Cerebellar nuclear complex (tissue), 1 donor: ENCODE measurements around the gene PITX1.
"Not testable (repeated sequence)": the region's sequence is repeated elsewhere in the genome, so short reads cannot be mapped to it uniquely, and the experiment has no call there.

Experiments
- DNase-seq, 2 experiments: peaks; one replicate each; lab custom pipeline; 2025; lab: John Stamatoyannopoulos, UW

The PITX1 gene

DNA sequence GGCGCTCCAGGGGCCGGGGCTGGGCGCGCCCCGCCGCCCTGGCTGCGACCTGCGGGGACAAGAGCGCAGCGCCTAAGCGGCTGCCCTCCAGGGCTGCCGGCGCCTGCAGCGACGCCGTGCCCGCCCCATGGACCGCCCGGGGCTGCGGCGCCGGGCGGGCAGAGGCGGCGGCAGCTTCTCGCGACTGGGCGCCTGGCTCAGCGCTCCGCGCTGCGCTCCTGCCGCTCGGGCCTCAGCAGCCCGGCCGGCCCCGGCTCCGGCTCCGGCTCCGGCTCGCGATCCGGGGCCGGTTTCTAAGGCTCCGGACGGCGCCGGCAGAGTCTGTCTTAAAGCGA is at the start of gene PITX1:
Gene PITX1 (minus strand): TSS at position 328 of the 335 bp plus-strand sequence. CDS start 347 bp downstream, outside the sequence.
- DNase-seq: no peak

DNA sequence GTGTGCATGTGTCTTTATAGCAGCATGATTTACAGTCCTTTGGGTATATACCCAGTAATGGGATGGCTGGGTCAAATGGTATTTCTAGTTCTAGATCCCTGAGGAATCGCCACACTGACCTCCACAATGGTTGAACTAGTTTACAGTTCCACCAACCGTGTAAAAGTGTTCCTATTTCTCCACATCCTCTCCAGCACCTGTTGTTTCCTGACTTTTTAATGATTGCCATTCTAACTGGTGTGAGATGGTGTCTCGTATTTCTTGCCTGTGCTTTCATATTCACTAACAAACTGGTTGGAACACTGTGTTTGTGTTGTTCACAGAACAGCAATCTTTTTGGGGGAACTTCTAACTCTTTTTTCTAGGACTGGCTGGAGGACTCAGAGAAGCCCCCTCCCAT is 49.3 kb upstream of the PITX1 start:
- not testable (repeated sequence) for DNase-seq

DNA sequence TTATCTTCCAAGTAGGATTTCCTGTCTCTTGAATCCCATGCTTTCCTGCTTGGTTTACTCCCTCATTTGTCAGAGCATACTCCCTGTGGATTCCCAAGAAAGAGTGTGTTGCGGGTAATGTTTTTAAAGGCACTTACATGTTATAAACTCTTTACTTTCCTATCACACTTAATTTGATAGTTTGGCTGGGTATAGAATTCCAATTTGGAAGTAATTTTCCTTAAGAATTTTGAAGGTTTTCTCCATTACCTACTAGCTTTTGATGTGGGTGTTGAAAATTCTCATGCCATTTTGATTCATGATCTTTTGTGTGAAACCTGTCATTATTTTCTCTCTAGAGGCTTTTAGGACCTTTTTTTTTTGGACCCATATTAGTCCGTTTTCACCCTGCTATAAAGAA is 47.2 kb upstream of the PITX1 start:
- DNase-seq: no peak

DNA sequence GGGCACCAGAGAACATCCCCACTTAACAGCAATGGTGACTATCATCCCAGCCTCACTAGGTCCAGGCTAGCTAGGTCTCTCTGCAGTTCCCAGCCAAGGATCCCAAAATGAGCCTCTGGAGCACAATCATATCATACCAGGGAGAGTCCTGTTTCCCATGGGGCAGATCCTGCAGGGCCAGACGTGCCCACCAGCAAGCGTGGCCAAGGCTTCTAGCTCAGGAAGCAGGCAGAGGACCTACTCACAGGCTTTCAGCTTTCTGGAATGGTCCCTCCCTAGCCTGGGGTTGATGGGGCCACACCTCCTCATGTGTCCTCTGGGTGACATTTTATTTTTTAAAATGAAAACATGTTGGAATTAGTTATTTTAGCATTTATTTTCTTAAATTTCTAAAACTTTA is 45.7 kb upstream of the PITX1 start:
- no peak for DNase-seq

DNA sequence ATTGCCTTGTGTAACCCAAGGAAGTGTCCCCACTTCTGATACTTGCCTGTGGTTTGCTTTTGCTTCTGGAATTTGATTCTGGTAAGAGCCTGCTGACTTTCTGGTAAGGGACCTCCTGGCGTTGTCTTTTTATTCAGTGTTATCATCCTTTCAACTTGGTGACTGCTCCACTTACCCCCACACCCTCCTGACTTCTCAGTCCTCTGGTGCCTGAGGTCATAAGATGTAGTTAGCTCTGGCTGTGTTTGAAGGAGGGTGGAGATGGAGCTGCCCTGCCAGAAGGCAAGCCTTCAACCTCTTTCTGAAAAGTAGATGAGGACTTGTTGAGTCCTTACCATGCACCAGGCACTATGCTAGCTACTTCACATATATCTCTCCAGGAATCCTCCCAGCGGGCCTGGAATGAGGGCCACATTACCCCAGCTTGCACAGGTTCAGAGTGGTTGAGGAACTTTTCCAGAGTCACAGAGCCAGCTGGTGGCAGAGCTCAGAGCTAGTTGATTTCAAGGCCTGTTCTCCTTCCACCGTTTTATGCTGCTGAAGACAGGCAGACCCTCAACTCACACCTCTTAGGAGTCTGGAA is 45.2 kb upstream of the PITX1 start:
- DNase-seq: no peak

DNA sequence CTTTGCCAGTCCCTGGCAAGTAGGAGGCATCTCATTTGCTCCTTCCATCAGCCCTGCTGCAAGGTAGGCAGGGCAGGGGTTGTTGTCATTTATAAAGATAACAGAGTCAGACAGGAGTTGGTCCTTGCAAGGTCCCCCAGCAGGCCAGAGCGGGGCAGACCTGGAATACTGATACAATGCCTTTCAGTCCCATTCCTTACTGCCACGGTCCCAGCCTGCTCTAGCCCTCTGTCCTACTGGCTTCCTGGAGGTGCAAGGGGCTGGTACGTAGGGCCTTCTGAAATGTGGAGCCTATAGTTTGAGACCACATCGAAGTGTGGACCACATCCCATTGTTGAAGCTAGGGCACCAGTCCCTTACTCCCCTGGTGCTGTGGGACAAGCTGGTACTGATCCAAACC is 42.8 kb upstream of the PITX1 start:
- DNase-seq: no peak

DNA sequence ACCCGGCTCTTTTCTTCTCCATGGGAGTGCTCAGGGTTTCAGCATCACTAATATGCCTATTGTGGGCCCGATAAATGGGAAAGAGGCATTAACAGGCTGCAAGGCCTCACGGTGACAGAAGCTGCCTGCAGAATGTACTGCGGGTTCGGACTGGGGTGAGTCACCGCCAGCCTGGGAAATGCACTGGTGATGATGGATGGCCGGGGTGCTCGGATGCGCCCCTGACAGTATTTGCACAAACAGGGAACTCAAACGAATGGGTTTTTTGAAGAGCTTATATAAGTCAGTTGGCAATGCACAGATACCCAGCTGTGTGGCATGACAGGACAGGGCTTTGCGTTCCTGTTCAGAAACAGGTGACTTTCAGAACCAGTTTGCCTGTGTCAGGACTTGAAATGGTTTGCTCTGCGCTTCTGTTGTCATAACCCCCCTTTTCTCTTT is 42.0 kb upstream of the PITX1 start:
- no peak for DNase-seq

DNA sequence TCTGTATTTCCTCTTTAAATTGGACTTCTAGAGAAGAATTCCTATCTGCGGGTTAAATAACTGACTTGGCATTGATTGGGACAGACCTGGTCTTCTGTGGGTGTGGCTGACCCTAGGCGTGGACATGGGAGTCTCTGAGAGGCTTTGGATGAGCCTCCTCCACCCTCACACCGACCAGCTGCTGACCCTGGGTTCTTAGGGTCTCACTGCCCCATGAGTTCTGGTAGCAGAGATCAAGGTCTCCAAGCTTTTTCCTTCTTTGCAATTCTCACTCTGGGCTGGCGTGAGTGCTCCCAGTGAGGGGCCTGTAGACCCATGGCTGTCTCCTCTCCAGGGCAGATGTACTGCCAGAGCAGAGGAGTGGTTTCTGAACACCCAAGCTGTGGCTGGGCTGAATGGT is 41.6 kb upstream of the PITX1 start:
- no peak for DNase-seq

DNA sequence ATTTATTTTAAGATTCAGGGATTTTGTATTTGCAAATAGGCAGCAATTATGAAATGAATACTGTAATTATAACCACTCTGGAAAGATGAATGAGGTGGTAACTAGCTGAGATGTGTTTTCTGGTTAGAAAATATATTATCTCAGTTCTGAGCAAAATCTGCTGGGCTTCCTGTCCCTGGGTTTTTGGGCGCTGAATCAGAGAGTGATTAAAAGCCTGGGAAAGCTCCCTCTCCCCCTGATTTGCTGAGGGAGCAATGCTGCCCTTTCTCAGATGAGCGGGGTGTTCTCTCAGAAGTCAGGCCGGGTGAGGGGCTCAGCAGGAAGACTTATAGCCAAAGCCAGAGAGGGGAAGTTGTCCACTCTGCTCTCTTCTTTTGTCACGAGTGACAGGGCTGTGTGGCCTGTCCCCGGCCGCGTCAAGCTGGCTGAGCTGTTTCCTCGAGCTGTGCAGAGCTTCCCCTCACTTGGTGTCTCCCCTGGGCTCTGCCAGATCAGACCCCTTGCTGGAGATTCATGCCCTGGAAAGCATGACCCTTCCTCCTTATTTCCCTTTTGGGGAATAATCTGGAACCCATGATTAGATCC is 39.8 kb upstream of the PITX1 start:
- no peak for DNase-seq

DNA sequence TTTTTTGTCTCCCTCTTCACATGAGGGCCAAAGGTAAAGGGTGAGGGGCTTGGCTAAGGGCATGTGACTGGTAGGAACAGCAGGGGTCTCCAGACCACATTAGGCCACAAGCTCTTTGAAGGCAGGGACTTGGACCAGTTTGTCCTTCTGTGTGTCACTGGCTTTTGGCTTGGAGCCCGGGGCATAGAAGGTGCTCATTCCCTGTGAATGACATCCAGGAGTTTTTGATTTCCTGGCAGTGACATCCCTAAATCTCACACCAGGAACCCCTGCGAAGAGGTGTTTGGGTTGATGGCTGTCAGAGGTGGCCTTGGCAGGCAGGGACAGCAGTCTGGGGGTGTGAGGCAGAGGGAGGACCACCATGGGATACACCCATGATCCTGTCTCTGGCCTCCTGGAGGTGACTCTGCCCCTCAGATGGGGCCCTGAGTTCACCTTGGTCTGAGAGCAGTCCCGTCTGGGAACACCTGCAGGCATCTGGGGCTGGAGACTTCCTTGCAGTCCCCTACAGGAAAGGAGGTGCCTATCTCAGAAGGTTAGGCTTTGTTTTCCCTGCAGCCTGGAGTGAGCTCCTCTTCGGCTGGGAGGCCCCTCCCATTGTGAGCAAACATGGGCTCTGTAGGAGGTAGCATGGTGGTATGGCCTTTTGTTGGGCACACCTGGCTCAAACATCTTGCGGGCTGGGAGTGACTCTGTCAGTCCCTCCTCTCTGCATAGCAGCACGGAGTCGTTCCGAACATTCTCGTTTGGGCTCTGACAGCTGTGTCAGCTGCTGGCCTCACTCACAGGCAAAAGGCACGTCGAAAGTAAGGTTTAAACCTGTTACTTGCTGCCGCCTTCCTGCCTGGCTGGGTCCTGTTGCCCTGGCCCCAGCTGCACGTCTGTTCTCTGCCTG is 38.6 kb upstream of the PITX1 start:
- no peak for DNase-seq

DNA sequence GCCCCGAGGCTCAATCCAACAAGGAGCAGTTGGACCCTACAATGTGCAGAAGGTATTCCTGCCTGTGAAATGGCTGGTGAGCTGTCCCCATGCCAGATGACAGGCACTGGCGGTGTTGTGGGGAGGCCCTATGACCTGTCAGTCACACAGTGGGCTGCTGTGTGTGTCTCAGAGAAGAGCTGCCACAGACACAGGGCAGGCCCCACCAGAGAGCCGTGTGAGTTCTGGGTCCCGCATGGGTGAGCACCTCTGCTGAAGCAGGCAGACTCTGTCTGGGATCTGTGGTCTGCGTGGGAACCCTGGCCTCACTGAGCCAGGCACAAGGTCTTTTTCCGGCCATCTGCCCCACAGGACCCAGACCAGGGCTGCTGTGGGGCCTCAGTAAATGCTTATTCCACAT is 37.3 kb upstream of the PITX1 start:
- DNase-seq: no peak

DNA sequence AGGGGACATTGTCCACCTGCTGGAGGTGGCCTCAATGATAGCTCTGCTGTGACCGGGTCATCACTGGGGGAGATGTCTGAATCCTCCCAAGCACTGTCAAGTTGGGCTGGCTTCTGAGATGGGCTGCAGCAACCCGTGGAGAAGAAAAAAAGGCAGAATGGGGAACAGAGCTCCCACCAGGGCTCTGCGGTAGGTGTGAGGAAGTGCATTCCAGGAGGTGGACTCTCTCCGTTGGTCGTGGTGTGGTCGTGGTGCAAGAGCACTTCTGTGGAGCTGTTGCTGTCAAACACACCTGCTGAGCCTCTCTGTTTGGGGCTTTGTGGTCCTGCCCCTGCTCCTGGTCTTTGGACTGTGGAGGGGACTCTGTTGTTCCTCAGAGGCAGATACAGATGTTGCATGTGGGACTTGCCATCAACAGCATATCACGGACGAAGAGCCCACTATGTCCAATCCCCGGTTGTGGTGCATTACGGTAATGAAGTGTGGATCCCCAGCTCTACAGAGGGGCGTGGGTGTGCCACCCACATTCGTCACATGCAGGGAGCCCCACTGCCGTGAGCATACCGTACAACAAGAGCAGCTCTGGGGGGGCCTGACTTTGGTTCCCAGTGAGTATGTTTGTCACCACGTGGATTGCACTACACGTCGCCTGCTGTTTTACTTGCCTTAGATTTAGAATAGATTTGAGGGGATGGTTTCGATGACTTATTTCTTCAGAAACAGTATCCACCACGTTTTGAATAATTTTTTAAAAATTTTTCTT is 36.0 kb upstream of the PITX1 start:
- DNase-seq: no peak

DNA sequence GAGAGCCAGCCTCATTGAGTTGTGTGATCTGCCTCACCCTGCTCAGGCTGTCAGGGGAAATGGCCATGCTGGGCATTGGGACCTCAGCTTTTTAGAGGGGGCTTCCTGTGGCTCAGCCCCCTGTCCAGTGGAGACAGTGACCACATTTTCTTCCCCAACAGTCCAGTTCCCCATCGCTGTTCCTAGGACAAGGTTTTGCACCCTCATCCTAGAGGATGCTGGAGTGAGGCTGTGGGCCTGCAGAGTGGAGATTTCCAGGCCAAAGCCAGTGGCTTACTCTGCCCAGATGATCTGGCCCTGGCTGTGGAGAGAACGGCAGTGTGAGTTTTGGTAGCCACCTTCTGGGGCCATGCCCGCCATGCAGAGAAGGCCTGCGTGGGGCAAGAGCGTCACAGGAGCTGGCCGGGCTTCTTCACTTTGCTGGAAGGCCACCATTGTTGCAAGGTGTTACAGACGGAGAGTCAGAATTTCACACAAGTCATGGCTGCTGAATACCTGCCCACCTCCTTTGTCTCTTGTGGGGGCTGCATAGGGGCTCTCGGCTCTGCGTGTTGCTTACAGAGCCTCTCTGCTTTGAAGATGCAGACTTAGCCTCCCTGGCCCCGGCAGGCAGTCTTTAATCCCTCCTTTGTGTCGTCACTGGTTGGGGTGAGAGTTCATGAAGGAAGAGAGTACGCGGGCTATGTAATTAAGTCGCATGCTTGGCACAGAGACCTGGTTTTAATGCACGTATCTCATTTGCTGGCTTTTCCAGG is 35.2 kb upstream of the PITX1 start:
- no peak for DNase-seq

DNA sequence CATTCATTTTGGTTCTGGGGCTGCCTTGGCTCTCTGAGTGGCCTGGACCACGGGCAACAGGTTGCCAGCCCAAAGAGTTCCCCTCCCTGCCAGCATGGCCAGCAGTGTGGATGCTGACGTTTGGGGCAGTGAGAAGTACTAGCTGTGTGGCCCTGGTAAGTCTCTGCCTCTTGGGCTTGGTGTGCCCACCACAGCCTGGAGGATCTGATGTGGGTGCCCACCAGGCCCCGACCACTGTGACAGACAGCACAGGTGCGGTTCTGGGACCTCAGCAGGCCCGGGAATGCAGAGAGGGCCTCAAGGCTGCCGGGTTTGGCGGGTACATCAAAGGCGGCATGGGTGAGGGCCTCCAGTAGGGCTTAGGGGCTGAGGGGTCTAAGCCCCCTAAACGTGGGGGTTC is 33.6 kb upstream of the PITX1 start:
- DNase-seq: no peak

DNA sequence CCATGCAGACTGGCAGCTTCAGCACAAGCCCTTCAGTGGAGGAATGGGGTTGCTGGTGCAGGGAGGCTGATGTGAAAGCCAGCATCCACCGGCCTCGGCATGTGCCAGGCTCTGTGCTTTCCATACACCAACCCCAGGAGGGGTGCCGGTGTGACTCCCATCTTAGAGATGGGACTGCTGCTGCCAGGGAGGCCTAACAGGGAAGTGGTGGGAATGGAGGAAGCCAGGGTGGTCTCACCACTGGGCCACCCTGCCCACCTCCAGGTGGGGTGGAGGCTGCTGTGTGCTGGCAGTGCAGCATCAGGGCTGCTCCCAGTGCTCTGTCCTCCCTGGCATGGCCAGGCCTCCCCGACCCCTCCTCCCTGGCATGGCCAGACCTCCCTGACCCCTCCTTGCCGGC is 32.8 kb upstream of the PITX1 start:
- DNase-seq: no peak

DNA sequence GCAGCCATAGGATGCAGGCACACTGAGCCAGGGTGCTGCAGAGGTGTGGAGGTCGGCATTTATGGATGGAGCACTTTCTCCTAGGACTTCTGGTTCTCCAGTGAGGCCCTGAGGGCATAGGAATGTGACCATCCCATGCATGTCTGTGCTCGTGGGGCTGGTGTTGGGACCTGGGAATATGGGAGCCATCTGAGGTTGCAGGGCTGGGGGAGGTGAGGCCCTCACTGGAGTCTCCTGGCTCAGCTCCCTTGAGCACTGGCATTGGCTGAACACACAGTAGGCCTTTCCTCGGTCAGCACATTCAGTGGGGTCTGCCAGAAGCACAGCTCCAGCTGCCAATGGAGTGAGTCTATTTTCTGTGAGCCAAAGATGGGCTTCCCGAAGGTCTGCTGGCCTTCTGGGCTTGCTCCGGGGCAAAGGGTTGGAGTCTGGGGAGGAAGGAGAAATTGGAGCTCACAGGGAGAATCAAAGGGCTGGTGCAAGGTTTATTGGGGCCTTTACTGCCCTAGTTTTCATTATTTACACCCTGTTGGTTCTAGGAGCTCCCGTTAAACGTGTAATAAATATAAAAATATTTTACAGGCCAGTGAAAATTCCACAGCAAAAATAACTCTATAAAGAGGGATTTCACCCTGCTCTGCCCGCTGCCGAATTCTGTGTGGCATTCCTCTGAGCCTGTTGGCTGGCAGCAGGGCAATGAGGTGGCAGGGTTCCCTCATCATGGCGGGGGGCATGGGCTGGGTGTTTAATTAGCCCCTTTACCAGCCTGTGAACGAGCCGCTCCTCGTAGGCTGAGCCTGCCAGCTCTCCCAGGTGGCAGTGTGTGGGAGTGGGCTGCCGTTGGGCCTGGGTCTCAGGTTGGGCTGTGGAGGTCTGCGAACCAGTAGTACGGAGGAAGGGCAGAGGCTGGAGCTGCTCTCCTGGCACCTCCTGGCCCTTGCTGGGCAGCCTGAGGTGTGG is 31.6 kb upstream of the PITX1 start:
- DNase-seq: no peak

DNA sequence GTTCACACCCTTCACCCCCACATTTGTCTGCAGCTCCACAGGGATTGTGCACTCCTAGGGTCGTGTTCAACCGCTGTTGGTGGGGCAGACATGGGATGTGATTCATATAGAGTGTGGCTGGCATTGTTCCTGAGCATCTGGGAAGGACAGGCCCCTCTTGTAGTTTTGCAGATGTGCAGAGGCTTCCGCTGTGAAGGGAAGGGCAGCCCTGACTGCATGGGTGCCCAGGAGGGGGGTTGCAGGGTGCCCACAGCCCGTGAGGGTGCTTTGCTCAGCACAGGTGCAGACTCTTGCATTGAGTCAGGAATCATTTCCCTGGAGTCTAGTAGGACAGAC is 30.2 kb upstream of the PITX1 start:
- DNase-seq: no peak

DNA sequence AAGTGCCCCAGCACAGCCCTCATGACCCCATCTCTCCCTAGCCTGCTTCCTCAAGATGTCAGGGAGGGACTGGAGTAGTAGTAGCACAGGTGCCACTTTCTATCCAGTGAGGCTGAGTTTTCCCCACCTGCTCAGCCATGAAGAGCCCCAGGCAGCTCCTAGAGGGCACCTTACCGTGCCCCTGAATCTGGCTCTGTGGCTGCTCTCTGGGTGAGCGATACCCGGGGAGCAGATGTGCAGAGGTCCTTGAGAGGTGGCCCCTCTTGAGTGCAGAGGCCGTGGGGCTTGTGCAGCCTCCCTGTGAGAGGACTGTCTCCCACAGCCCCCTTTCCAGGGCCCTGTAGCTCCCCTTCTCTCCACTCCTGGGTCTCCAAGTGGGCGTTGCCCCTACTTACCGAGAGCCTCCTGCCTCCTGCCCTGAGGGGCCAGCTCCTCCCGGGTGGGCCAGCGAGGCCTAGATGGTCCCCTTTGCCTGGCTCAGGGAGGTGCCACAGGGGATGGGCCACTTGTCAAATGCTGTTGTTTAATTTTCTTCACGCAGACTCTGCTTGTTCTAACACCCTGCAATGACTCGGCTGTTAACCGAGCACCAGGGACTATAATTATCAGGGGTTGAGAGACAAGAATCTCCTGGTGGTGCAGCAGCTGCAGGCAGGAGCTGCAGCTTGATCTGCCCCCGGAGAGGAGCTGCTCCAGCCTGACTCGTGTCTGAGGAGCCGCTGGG is 29.6 kb upstream of the PITX1 start:
- no peak for DNase-seq

DNA sequence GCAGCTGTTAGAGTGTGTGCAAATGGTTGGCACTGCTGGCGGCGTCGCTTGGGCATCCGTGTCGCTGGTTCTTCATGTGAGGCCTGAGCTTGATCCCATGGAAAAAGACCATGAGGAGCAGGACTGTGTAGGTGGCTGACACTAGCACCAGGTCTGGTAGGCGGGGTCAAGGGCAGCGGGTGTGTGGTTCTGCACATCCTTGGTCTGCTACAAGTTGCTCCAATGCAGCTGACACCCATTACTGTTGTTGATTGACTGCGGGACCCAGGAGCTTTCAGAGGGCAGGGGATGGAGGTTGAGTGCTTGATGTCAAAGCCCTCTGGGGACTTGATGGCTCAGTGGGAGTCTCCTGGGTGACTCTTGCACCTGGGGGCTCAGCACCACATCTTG is 29.0 kb upstream of the PITX1 start:
- DNase-seq: no peak
